Measurements from ENCODE around the gene PACRG. TPM values are rescaled to one million over a fixed set of nuclear protein-coding genes. Genes with fewer than 3 reads are reported as not detected.

Gene PACRG
- total and polyA plus RNA-seq, 9 donors = 2.5 to 33.1 (median 3.8) TPM

GRCh38 chr6:163199371-163199770, 471.6 kb downstream of the PACRG start:
- H3K27me3 ChIP-seq = no peaks in the 10 kb centered on the region
- no peaks in the 10 kb centered on the region for H3K36me3 ChIP-seq
- no peaks in the 10 kb centered on the region for H3K9me3 ChIP-seq
- no peak overlapping the region for H3K4me3 ChIP-seq
- no peak overlapping the region for H3K27ac ChIP-seq
- intact Hi-C loops (cut with DNase I) = no loop called here
- no peaks in the 10 kb centered on the region for H3K4me1 ChIP-seq (ENCODE audit: insufficient read depth)
- WGBS, 3 donors = 88 to 95% (median 92%) methylated on average over 4 of the region's 4 CpGs
- DNase-seq = no peak
- no peak for TF ChIP-seq POLR2A (IDR thresholded peaks at IDR 0.05)
- TF ChIP-seq CTCF (IDR thresholded peaks at IDR 0.05) = no peak
- TF ChIP-seq EP300 (IDR thresholded peaks at IDR 0.05) = no peak

GRCh38 chr6:163200289-163200688, 472.5 kb downstream of the PACRG start:
- WGBS, 3 donors = 77 to 87% (median 84%) methylated on average over 11 of the region's 11 CpGs
- H3K4me3 ChIP-seq = no peak overlapping the region
- no peak for TF ChIP-seq POLR2A (IDR thresholded peaks at IDR 0.05)
- TF ChIP-seq CTCF (IDR thresholded peaks at IDR 0.05) = no peak
- no peak for TF ChIP-seq EP300 (IDR thresholded peaks at IDR 0.05)
- no peaks in the 10 kb centered on the region for H3K36me3 ChIP-seq
- no peak for DNase-seq
- H3K9me3 ChIP-seq = no peaks in the 10 kb centered on the region
- intact Hi-C loops (cut with DNase I) = no loop called here
- H3K27me3 ChIP-seq = no peaks in the 10 kb centered on the region
- H3K27ac ChIP-seq = no peak overlapping the region
- H3K4me1 ChIP-seq (ENCODE audit: insufficient read depth) = no peaks in the 10 kb centered on the region

GRCh38 chr6:163200694-163201093, 472.9 kb downstream of the PACRG start:
- Histone ChIP-seq H3K27ac (no peak overlapping the region), H3K27me3 (no peaks in the 10 kb centered on the region), H3K9me3 (no peaks in the 10 kb centered on the region), H3K4me3 (no peak overlapping the region), H3K36me3 (no peaks in the 10 kb centered on the region), H3K4me1 (ENCODE audit: insufficient read depth) (no peaks in the 10 kb centered on the region)
- TF ChIP-seq CTCF (IDR thresholded peaks at IDR 0.05) = no peak
- TF ChIP-seq POLR2A (IDR thresholded peaks at IDR 0.05) = no peak
- TF ChIP-seq EP300 (IDR thresholded peaks at IDR 0.05) = no peak
- DNase-seq = no peak
- intact Hi-C loops (cut with DNase I) = no loop called here
- 85 to 93% (median 89%) methylated on average over 8 of the region's 8 CpGs for WGBS, 3 donors

GRCh38 chr6:163201855-163202254, 474.1 kb downstream of the PACRG start:
- no peaks in the 10 kb centered on the region for H3K9me3 ChIP-seq
- intact Hi-C loops (cut with DNase I) = no loop called here
- no peak for DNase-seq
- H3K27me3 ChIP-seq = no peaks in the 10 kb centered on the region
- no peak overlapping the region for H3K4me3 ChIP-seq
- H3K36me3 ChIP-seq = no peaks in the 10 kb centered on the region
- 73 to 80% (median 78%) methylated on average over 12 of the region's 12 CpGs for WGBS, 3 donors
- TF ChIP-seq EP300 (IDR thresholded peaks at IDR 0.05) (no peak), POLR2A (IDR thresholded peaks at IDR 0.05) (no peak), CTCF (IDR thresholded peaks at IDR 0.05) (no peak)
- H3K4me1 ChIP-seq (ENCODE audit: insufficient read depth) = no peaks in the 10 kb centered on the region
- no peak overlapping the region for H3K27ac ChIP-seq

- no peak overlapping the region for H3K27ac ChIP-seq
- H3K27me3 ChIP-seq = no peaks in the 10 kb centered on the region
- H3K9me3 ChIP-seq = no peaks in the 10 kb centered on the region
- no peak for TF ChIP-seq POLR2A (IDR thresholded peaks at IDR 0.05)
- no peak for TF ChIP-seq CTCF (IDR thresholded peaks at IDR 0.05)
- no peak overlapping the region for H3K4me3 ChIP-seq
- no peaks in the 10 kb centered on the region for H3K4me1 ChIP-seq (ENCODE audit: insufficient read depth)
- WGBS, 3 donors = 93 to 99% (median 94%) methylated on average over 2 of the region's 2 CpGs
- DNase-seq = no peak
- H3K36me3 ChIP-seq = no peaks in the 10 kb centered on the region
- intact Hi-C loops (cut with DNase I) = no loop called here
These were observed 478.4 kb downstream of the PACRG start for GRCh38 chr6:163206196-163206595.

Measured in ovary (tissue), 9 donors.